WTC11 (cell line): ENCODE results near the gene PROZ. TPM values are rescaled to one million over a fixed set of nuclear protein-coding genes. Genes with fewer than 3 reads are reported as not detected.

Experiments
- AR ChIP-seq: fragments of 250-450 bp; sonication (Bioruptor Pico); IDR thresholded peaks from 2 replicates; pipeline ENCODE4 v1.9.0; 2021; ENCODE audit warnings: mild to moderate bottlenecking
- ATF1 ChIP-seq: sonication (generic); formaldehyde crosslinking; IDR thresholded peaks from 2 replicates; pipeline ENCODE4 v1.8.1; 2023; ENCODE audit warnings: mild to moderate bottlenecking, moderate library complexity, missing genetic modification reagents
- ATF6 ChIP-seq: sonication (generic); formaldehyde crosslinking; IDR thresholded peaks from 2 replicates; pipeline ENCODE4 v1.8.1; 2023; ENCODE audit warnings: mild to moderate bottlenecking, missing genetic modification reagents
- CDX4 ChIP-seq: fragments of 250-450 bp; sonication (Bioruptor Pico); IDR thresholded peaks from 2 replicates; pipeline ENCODE4 v1.9.0; 2021; ENCODE audit warnings: moderate library complexity, mild to moderate bottlenecking, inconsistent platforms, borderline replicate concordance
- FOXP4 ChIP-seq: sonication (generic); formaldehyde crosslinking; IDR thresholded peaks from 2 replicates; pipeline ENCODE4 v1.8.0; 2022; ENCODE audit warnings: mild to moderate bottlenecking, missing genetic modification reagents
- GABPB1 ChIP-seq: sonication (generic); formaldehyde crosslinking; IDR thresholded peaks from 2 replicates; pipeline ENCODE4 v1.8.1; 2023; ENCODE audit warnings: mild to moderate bottlenecking, missing genetic modification reagents
- GRHL2 ChIP-seq: fragments of 250-450 bp; sonication (Bioruptor Pico); IDR thresholded peaks from 2 replicates; pipeline ENCODE4 v1.8.0; 2022; ENCODE audit warnings: mild to moderate bottlenecking, moderate library complexity; ENCODE audit not compliant: insufficient replicate concordance, severe bottlenecking
- MXD4 ChIP-seq: fragments of 250-450 bp; sonication (Bioruptor Pico); IDR thresholded peaks from 2 replicates; pipeline ENCODE4 v1.8.0; 2021; ENCODE audit warnings: mild to moderate bottlenecking, moderate library complexity, borderline replicate concordance
- MYBL2 ChIP-seq: sonication (generic); formaldehyde crosslinking; IDR thresholded peaks from 2 replicates; pipeline ENCODE4 v1.8.1; 2023; ENCODE audit warnings: mild to moderate bottlenecking, moderate library complexity, missing genetic modification reagents
- NFE2L1 ChIP-seq: sonication (generic); formaldehyde crosslinking; IDR thresholded peaks from 2 replicates; pipeline ENCODE4 v1.8.1; 2023; ENCODE audit warnings: missing genetic modification reagents
- NFYB ChIP-seq: sonication (generic); formaldehyde crosslinking; conservative IDR thresholded peaks from 2 replicates; pipeline ENCODE4 v1.8.0; 2022; ENCODE audit warnings: low read depth, missing genetic modification reagents
- NR2C2 ChIP-seq: sonication (generic); formaldehyde crosslinking; IDR thresholded peaks from 2 replicates; pipeline ENCODE4 v1.8.0; 2022; ENCODE audit warnings: mild to moderate bottlenecking, missing genetic modification reagents
- PREB ChIP-seq: sonication (generic); formaldehyde crosslinking; IDR thresholded peaks from 2 replicates; pipeline ENCODE4 v1.8.1; 2022; ENCODE audit warnings: mild to moderate bottlenecking, missing genetic modification reagents, moderate library complexity, borderline replicate concordance
- TEAD1 ChIP-seq: sonication (generic); formaldehyde crosslinking; IDR thresholded peaks from 2 replicates; pipeline ENCODE4 v1.8.0; 2022; ENCODE audit warnings: mild to moderate bottlenecking, missing genetic modification reagents
- TP53 ChIP-seq: sonication (generic); formaldehyde crosslinking; IDR thresholded peaks from 2 replicates; pipeline ENCODE4 v1.8.1; 2023; ENCODE audit warnings: mild to moderate bottlenecking, missing genetic modification reagents
- ZBTB43 ChIP-seq: sonication (generic); formaldehyde crosslinking; IDR thresholded peaks from 2 replicates; pipeline ENCODE4 v1.8.1; 2023; ENCODE audit warnings: mild to moderate bottlenecking, missing genetic modification reagents
- ZMAT4 ChIP-seq: fragments of 250-450 bp; sonication (Bioruptor Pico); IDR thresholded peaks from 2 replicates; pipeline ENCODE4 v1.9.0; 2021; ENCODE audit warnings: mild to moderate bottlenecking
- ZNF232 ChIP-seq: sonication (generic); formaldehyde crosslinking; IDR thresholded peaks from 2 replicates; pipeline ENCODE4 v1.8.0; 2022; ENCODE audit warnings: mild to moderate bottlenecking, missing genetic modification reagents
- ZNF317 ChIP-seq: sonication (generic); formaldehyde crosslinking; IDR thresholded peaks from 2 replicates; pipeline ENCODE4 v1.8.1; 2023; ENCODE audit warnings: low read depth, mild to moderate bottlenecking, moderate library complexity, missing genetic modification reagents, borderline replicate concordance
- ZNF416 ChIP-seq: fragments of 250-450 bp; sonication (Bioruptor Pico); IDR thresholded peaks from 2 replicates; pipeline ENCODE4 v1.9.0; 2021; ENCODE audit warnings: mild to moderate bottlenecking, inconsistent platforms
- ZNF423 ChIP-seq: fragments of 250-450 bp; sonication (Bioruptor Pico); IDR thresholded peaks from 2 replicates; pipeline ENCODE4 v2.1.2; 2022; ENCODE audit warnings: mild to moderate bottlenecking, moderate library complexity
- ZNF532 ChIP-seq: fragments of 250-450 bp; sonication (Bioruptor Pico); IDR thresholded peaks from 2 replicates; pipeline ENCODE4 v1.9.0; 2021; ENCODE audit warnings: mild to moderate bottlenecking, borderline replicate concordance
- total RNA-seq: library from RNA; stranded (reverse); gene quantifications from 3 replicates; pipeline ENCODE4 v1.2.3, GENCODE V29; 2021

The PROZ gene
- total RNA-seq, 1 experiment from 2014 or later: not detected

- TF ChIP-seq AR (CRISPR knock-in tag) (no peak), ZNF423 (CRISPR knock-in tag) (peak; percentile 76; the same call in 1 of the 2 replicates), PREB (CRISPR knock-in tag) (0 out of 2 replicates have a peak, but pooled peaks have one; percentile 44), GRHL2 (CRISPR knock-in tag) (no peak), NFE2L1 (peak; percentile 87; the same call in 1 of the 2 replicates), ZNF416 (CRISPR knock-in tag) (no peak), MXD4 (no peak), TEAD1 (CRISPR knock-in tag) (peak; percentile 84), FOXP4 (CRISPR knock-in tag) (peak; percentile 92), GABPB1 (CRISPR knock-in tag) (peak; percentile 46; the same call in 1 of the 2 replicates), TP53 (CRISPR knock-in tag) (peak; percentile 91; the same call in 1 of the 2 replicates), ZNF317 (CRISPR knock-in tag) (no peak), MYBL2 (peak; percentile 84; the same call in 1 of the 2 replicates), NR2C2 (peak; percentile 58; the same call in 1 of the 2 replicates), NFYB (CRISPR knock-in tag) (no peak; the same call in 1 of the 2 replicates), ATF6 (CRISPR knock-in tag) (no peak), ZNF232 (CRISPR knock-in tag) (peak; percentile 88), ATF1 (CRISPR knock-in tag) (peak; percentile 60; the same call in 1 of the 2 replicates), ZNF532 (CRISPR knock-in tag) (no peak), CDX4 (no peak), ZBTB43 (CRISPR knock-in tag) (peak; percentile 75; the same call in 1 of the 2 replicates), ZMAT4 (CRISPR knock-in tag) (no peak)
Measured at GRCh38 chr13:113209759-113210421, 51.4 kb downstream of the PROZ start (continued).
